Endothelial cell of umbilical vein (primary cell): Measurements from ENCODE around the gene HHIPL2. TPM values are rescaled to one million over a fixed set of nuclear protein-coding genes. Genes with fewer than 3 reads are reported as not detected.

Source experiments
- BruUV-seq: library from RNA; stranded (reverse); fragments of 400-500 nt; replicated peaks from 2 replicates; lab custom pipeline; 2021; lab: Mats Ljungman, UMichigan
- CTCF ChIA-PET: fragments of 300-600, 350-600 bp; sonication (Branson Sonifier 250); formaldehyde crosslinking; loops from one replicate; lab custom pipeline; 2021; ENCODE audit warnings: antibody characterized with exemption, inconsistent platforms; lab: Charles Lee
- POLR2A ChIA-PET: fragments of 300-600, 350-600 bp; sonication (Branson Sonifier 250); formaldehyde crosslinking; loops from one replicate; lab custom pipeline; 2021; ENCODE audit warnings: antibody characterized with exemption, inconsistent platforms; lab: Charles Lee
- DNase-seq: peaks from one replicate; pipeline ENCODE4 v3.0.0-alpha.2; 2011; ENCODE audit warnings: low read depth, low spot score
- FAIRE-seq: peaks from 2 replicates; lab custom pipeline; 2011; peaks lifted over from hg19 to GRCh38; lab: Jason Lieb, UNC
- H2AFZ ChIP-seq: 2 replicates; pipeline ENCODE4 v1.6.0; 2012; ENCODE audit warnings: low read depth, low read length, control low read depth, inconsistent platforms
- H3K27ac ChIP-seq: 2 replicates; pipeline ENCODE4 v1.5.1; 2011; ENCODE audit warnings: low read depth, mild to moderate bottlenecking, control low read depth, low read length, moderate library complexity; ENCODE audit not compliant: insufficient read depth
- H3K27me3 ChIP-seq, 2 experiments: 2 replicates each; pipeline versions ENCODE4 v1.6.0 to v1.6.1; 2011; ENCODE audit warnings: low read length in 2 of 2, mixed read lengths in 1 of 2; ENCODE audit not compliant: control insufficient read depth in 2 of 2, insufficient read depth in 2 of 2
- H3K36me3 ChIP-seq, 2 experiments: 2 replicates in 1 of 2; 3 replicates in 1 of 2; pipeline ENCODE4 v1.5.1; 2011; ENCODE audit warnings: low read length in 2 of 2, mild to moderate bottlenecking in 1 of 2, moderate library complexity in 1 of 2; ENCODE audit not compliant: control insufficient read depth in 2 of 2, insufficient read depth in 2 of 2; ENCODE audit errors: extremely low read depth in 1 of 2
- H3K4me1 ChIP-seq: 3 replicates; pipeline ENCODE4 v1.5.1; 2011; ENCODE audit warnings: mild to moderate bottlenecking, low read length; ENCODE audit not compliant: control insufficient read depth, insufficient read depth; ENCODE audit errors: extremely low read depth
- H3K4me2 ChIP-seq: 2 replicates; pipeline ENCODE4 v1.6.1; 2011; ENCODE audit warnings: low read length, control low read depth, mixed read lengths; ENCODE audit not compliant: insufficient read depth
- H3K4me3 ChIP-seq, 3 experiments: fragments of 200-600 bp in 1 of 3; sonication (generic), shearing (Covaris generic) in 1 of 3; replicated peaks in 1 of 3; 2 replicates each; pipeline ENCODE4 v1.5.1; 2011 to 2016; ENCODE audit warnings: control low read depth in 3 of 3, low read length in 3 of 3, mild to moderate bottlenecking in 2 of 3, inconsistent platforms in 1 of 3, low read depth in 1 of 3, moderate library complexity in 1 of 3; ENCODE audit not compliant: insufficient read depth in 1 of 3
- H3K79me2 ChIP-seq: 2 replicates; pipeline ENCODE4 v1.6.0; 2012; ENCODE audit warnings: low read length, inconsistent platforms; ENCODE audit not compliant: control insufficient read depth, insufficient read depth
- H3K9ac ChIP-seq: replicated peaks from 2 replicates; pipeline ENCODE3; 2011; ENCODE audit warnings: low read length, control low read depth; ENCODE audit not compliant: insufficient read depth; ENCODE audit errors: extremely low read depth
- H3K9me1 ChIP-seq: replicated peaks from 3 replicates; pipeline ENCODE4 v1.6.0; 2011; ENCODE audit warnings: mild to moderate bottlenecking, low read length; ENCODE audit not compliant: control insufficient read depth, insufficient read depth; ENCODE audit errors: extremely low read depth
- H3K9me3 ChIP-seq: replicated peaks from 2 replicates; pipeline ENCODE4 v1.5.1; 2012; ENCODE audit warnings: low read length, inconsistent platforms; ENCODE audit not compliant: control insufficient read depth, insufficient read depth
- H4K20me1 ChIP-seq: replicated peaks from 2 replicates; pipeline ENCODE3; 2011; ENCODE audit warnings: mild to moderate bottlenecking, low read length; ENCODE audit not compliant: control insufficient read depth, insufficient read depth; ENCODE audit errors: extremely low read depth
- EZH2 ChIP-seq: IDR thresholded peaks from 2 replicates; pipeline ENCODE4 v1.6.1; 2012; ENCODE audit warnings: borderline replicate concordance, low read depth, mild to moderate bottlenecking, moderate library complexity, low read length, inconsistent platforms; ENCODE audit not compliant: severe bottlenecking
- FOS ChIP-seq: IDR thresholded peaks from 2 replicates; pipeline ENCODE4 v1.6.1; 2011; ENCODE audit warnings: mild to moderate bottlenecking, low read length, moderate library complexity, borderline replicate concordance; ENCODE audit not compliant: insufficient read depth
- GATA2 ChIP-seq: IDR thresholded peaks from 2 replicates; pipeline ENCODE4 v1.7.0; 2011; ENCODE audit warnings: low read depth, mild to moderate bottlenecking, moderate library complexity, mixed read lengths, low read length; ENCODE audit not compliant: insufficient read length, insufficient read depth
- JUN ChIP-seq: IDR thresholded peaks from 2 replicates; pipeline ENCODE4 v1.6.1; 2011; ENCODE audit warnings: borderline replicate concordance, low read depth; ENCODE audit not compliant: insufficient read length, insufficient read depth
- MYC ChIP-seq: IDR thresholded peaks from one replicate; pipeline ENCODE4 v1.6.1; 2011; ENCODE audit warnings: mild to moderate bottlenecking, low read depth, low read length
- POLR2A ChIP-seq: IDR thresholded peaks from 2 replicates; pipeline ENCODE4 v1.6.1; 2012; ENCODE audit warnings: low read depth, mild to moderate bottlenecking, control low read depth, low read length
- POLR2AphosphoS5 ChIP-seq: IDR thresholded peaks from 2 replicates; pipeline ENCODE4 v1.6.1; 2012; ENCODE audit warnings: low read depth, mild to moderate bottlenecking, control low read depth, low read length, moderate library complexity; ENCODE audit not compliant: insufficient read depth
- dilution Hi-C: fragments of 300-500 bp; cut with MboI; formaldehyde crosslinking; loops from one replicate; pipeline ENCODE4 v1.15.0; 2019; ENCODE audit warnings: low sequenced_read_pairs; ENCODE audit not compliant: extremely low pct_ligation_motif_present
- intact Hi-C: fragments of 100-400 bp; cut with micrococcal nuclease; formaldehyde crosslinking; loops from one replicate; pipeline ENCODE4 v1.10.0; 2022
- polyA plus RNA-seq, 4 experiments: library from polyadenylated mRNA; depleted of rRNA in 3 of 4; stranded (reverse) in 3 of 4; unstranded in 1 of 4; fragments of >200 nt; gene quantifications; 2 replicates each; pipeline versions ENCODE4 v1.2.1 to v1.2.3, GENCODE V29; 2011 to 2012; ENCODE audit warnings: missing spikeins in 1 of 4
- total RNA-seq: library from RNA; stranded (reverse); gene quantifications from 2 replicates; pipeline ENCODE4 v1.2.3, GENCODE V29; 2021
- TF ChIP-seq, protein P1 (sequence below): IDR thresholded peaks from 2 replicates; pipeline ENCODE4 v1.6.1; 2011; ENCODE audit not compliant: insufficient read depth, insufficient read length
- TF ChIP-seq, protein P2 (sequence below), 2 donors: IDR thresholded peaks; 1 replicate in 1 of 2; 2 replicates in 1 of 2; pipeline ENCODE4 v1.5.1; 2011; ENCODE audit warnings: low read length in 2 of 2, mild to moderate bottlenecking in 2 of 2, moderate library complexity in 2 of 2, control low read depth in 1 of 2, inconsistent platforms in 1 of 2, low read depth in 1 of 2; ENCODE audit not compliant: insufficient read depth in 1 of 2; ENCODE audit errors: extremely low read depth in 1 of 2

The HHIPL2 gene
- total and polyA plus RNA-seq, 2 donors (not counting 3 experiments of a cell fraction or from before 2014, with no cell fraction given) = 0.03 TPM; not detected in 1

DNA sequence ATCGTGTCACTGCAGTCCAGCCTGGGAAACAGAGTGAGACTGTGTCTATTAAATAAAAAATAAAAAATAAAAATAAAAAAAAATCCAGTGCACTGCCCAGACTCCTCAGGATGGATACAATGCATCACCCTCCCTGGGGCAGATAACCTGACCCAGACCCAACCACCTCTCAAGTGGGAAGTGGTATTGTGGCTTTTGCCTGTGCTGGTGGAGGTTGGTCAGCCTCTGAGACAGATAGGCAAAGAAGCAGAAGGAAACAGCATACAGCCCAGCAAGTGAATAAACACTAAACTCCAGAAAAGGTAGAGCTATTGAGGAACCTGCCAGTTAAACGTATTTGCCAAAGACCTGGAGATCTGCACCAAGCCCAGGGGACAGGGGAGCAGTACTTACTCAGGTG lies 22.0 kb downstream of the HHIPL2 start:
- Histone ChIP-seq H3K36me3 (no peaks in the 10 kb centered on the region), H3K4me2 (no peak overlapping the region), H3K9ac (no peak overlapping the region), H4K20me1 (no peaks in the 10 kb centered on the region), H2AFZ (no peak overlapping the region), H3K79me2 (no peaks in the 10 kb centered on the region), H3K4me3 (no peak overlapping the region), H3K27ac (no peak overlapping the region), H3K27me3 (no peaks in the 10 kb centered on the region), H3K4me1 (no peaks in the 10 kb centered on the region), H3K9me3 (no peaks in the 10 kb centered on the region), H3K9me1 (no peaks in the 10 kb centered on the region)
- FAIRE-seq (no peak), DNase-seq (no peak)
- no TSS peak for BruUV-seq
- intact Hi-C loops = no loop called here
- POLR2A ChIA-PET = no interaction called here
- dilution Hi-C loops = no loop called here
- TF ChIP-seq POLR2AphosphoS5 (no peak), GATA2 (no peak), JUN (no peak), POLR2A (no peak), FOS (no peak), MYC (no peak), EZH2 (no peak)
- TF ChIP-seq, protein P1, sequence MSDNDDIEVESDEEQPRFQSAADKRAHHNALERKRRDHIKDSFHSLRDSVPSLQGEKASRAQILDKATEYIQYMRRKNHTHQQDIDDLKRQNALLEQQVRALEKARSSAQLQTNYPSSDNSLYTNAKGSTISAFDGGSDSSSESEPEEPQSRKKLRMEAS = no peak
- TF ChIP-seq, protein P2, sequence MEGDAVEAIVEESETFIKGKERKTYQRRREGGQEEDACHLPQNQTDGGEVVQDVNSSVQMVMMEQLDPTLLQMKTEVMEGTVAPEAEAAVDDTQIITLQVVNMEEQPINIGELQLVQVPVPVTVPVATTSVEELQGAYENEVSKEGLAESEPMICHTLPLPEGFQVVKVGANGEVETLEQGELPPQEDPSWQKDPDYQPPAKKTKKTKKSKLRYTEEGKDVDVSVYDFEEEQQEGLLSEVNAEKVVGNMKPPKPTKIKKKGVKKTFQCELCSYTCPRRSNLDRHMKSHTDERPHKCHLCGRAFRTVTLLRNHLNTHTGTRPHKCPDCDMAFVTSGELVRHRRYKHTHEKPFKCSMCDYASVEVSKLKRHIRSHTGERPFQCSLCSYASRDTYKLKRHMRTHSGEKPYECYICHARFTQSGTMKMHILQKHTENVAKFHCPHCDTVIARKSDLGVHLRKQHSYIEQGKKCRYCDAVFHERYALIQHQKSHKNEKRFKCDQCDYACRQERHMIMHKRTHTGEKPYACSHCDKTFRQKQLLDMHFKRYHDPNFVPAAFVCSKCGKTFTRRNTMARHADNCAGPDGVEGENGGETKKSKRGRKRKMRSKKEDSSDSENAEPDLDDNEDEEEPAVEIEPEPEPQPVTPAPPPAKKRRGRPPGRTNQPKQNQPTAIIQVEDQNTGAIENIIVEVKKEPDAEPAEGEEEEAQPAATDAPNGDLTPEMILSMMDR (IDR thresholded peaks at IDR 0.05; ENCODE audit: extremely low read depth in 1 of 2, insufficient read depth in 1 of 2, low read depth in 1 of 2, low read length in 2 of 2) = no peak
- CTCF ChIA-PET = no interaction called here
